Vagina (tissue), 2 donors: ENCODE results near the gene CNTNAP5. TPM values are rescaled to one million over a fixed set of nuclear protein-coding genes. Genes with fewer than 3 reads are reported as not detected.

Experiments used
- DNase-seq, 2 donors: peaks; one replicate each; pipeline ENCODE4 v3.0.0-alpha.2; 2017; ENCODE audit errors: extremely low spot score in 2 of 2
- H3K27ac ChIP-seq: fragments of 200-600 bp; sonication (generic); one replicate; pipeline ENCODE4 v1.5.1; 2019
- H3K27me3 ChIP-seq: fragments of 200-600 bp; sonication (generic); one replicate; pipeline ENCODE4 v1.5.1; 2019
- H3K36me3 ChIP-seq, 2 donors: fragments of 200-600 bp; sonication (generic); one replicate each; pipeline ENCODE4 v1.5.1; 2017 to 2019
- H3K4me1 ChIP-seq: fragments of 200-600 bp; sonication (generic); one replicate; pipeline ENCODE4 v1.5.1; 2019
- H3K4me3 ChIP-seq, 2 donors: fragments of 200-600 bp; sonication (generic); 1 replicate in 1 of 2; 2 replicates in 1 of 2; pipeline ENCODE4 v1.5.1; 2016 to 2019
- H3K9me3 ChIP-seq: fragments of 200-600 bp; sonication (generic); one replicate; pipeline ENCODE4 v1.5.1; 2019
- POLR2A ChIP-seq, 2 donors: fragments of 450-650 bp; IDR thresholded peaks; one replicate each; pipeline ENCODE4 v1.6.1; 2017; ENCODE audit warnings: antibody characterized with exemption in 2 of 2, mild to moderate bottlenecking in 2 of 2, moderate library complexity in 2 of 2
- POLR2AphosphoS5 ChIP-seq, 2 donors: sonication (generic); formaldehyde crosslinking; IDR thresholded peaks; one replicate each; pipeline ENCODE4 v1.9.0; 2017; ENCODE audit warnings: antibody characterized with exemption in 2 of 2, mild to moderate bottlenecking in 2 of 2, low read depth in 1 of 2; ENCODE audit not compliant: insufficient read depth in 1 of 2
- intact Hi-C: fragments of 100-400 bp; cut with DNase I; formaldehyde crosslinking; loops from one replicate; pipeline ENCODE4 v1.15.1; 2023
- total RNA-seq: library from RNA; depleted of rRNA; stranded (reverse); fragments of >200 nt; gene quantifications from one replicate; pipeline ENCODE4 v1.2.3, GENCODE V29; 2016
- TF ChIP-seq, protein P1 (sequence below), 3 experiments: fragments of 450-650 bp in 2 of 3; fragments of 200-600 bp in 1 of 3; sonication (generic) in 1 of 3; IDR thresholded peaks; one replicate each; pipeline ENCODE4 v1.5.1; 2017 to 2019; ENCODE audit warnings: antibody characterized with exemption in 3 of 3, mild to moderate bottlenecking in 2 of 3, moderate library complexity in 2 of 3

Gene CNTNAP5
- total RNA-seq, 1 donor from 2014 or later: not detected

DNA sequence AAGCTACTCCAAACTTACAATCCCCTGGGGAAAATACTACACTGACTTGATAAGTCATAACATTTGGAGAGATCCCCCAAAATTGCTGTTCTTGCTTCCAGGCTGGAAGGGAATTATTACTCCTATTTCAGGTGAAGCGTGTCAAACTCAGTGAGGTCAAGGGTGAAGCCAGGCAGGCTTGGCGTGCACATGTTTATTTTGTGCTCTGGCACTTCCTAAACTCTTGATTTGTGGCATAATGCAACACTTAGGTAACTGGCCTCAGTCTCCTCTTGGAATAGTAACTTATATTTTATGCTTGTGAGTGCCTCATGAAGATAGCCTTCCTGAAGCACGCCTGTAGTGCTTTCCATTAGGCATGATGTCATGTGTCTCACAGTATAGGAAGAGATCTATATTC, 751.2 kb downstream of the CNTNAP5 start:
- H3K4me3 ChIP-seq: no peak overlapping the region
- no peak for DNase-seq
- no peak for TF ChIP-seq POLR2A (IDR thresholded peaks at IDR 0.05)
- TF ChIP-seq POLR2AphosphoS5 (IDR thresholded peaks at IDR 0.05; ENCODE audit: insufficient read depth in 1 of 2, low read depth in 1 of 2): no peak
- TF ChIP-seq, protein P1, sequence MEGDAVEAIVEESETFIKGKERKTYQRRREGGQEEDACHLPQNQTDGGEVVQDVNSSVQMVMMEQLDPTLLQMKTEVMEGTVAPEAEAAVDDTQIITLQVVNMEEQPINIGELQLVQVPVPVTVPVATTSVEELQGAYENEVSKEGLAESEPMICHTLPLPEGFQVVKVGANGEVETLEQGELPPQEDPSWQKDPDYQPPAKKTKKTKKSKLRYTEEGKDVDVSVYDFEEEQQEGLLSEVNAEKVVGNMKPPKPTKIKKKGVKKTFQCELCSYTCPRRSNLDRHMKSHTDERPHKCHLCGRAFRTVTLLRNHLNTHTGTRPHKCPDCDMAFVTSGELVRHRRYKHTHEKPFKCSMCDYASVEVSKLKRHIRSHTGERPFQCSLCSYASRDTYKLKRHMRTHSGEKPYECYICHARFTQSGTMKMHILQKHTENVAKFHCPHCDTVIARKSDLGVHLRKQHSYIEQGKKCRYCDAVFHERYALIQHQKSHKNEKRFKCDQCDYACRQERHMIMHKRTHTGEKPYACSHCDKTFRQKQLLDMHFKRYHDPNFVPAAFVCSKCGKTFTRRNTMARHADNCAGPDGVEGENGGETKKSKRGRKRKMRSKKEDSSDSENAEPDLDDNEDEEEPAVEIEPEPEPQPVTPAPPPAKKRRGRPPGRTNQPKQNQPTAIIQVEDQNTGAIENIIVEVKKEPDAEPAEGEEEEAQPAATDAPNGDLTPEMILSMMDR (IDR thresholded peaks at IDR 0.05): no peak
- no peaks in the 10 kb centered on the region for H3K27me3 ChIP-seq
- no peaks in the 10 kb centered on the region for H3K36me3 ChIP-seq
- H3K4me1 ChIP-seq: no peaks in the 10 kb centered on the region
- H3K9me3 ChIP-seq: no peaks in the 10 kb centered on the region
- no peak overlapping the region for H3K27ac ChIP-seq
- intact Hi-C loops: no loop called here

DNA sequence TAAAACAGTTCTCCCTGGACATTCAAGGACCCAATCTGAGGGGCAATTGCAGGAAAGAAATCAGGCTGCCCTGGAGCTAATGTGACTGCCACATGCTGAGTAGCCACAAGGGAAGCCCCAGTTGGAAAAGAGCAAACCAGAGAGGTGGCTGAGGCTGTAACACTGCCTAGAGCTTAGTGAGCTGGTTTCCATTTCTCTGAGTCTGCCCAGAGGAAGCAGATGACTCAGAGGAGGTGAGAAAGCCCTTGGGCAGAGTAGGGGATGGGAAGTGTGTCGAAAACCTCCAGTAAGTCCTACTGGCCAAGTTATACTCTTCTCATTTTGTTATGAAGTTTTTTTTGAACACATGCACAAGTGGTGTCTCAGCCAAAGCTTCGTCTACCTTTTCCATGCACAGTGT, 753.0 kb downstream of the CNTNAP5 start:
- Histone ChIP-seq H3K27ac (no peak overlapping the region), H3K27me3 (no peaks in the 10 kb centered on the region), H3K4me1 (no peaks in the 10 kb centered on the region), H3K36me3 (no peaks in the 10 kb centered on the region), H3K4me3 (no peak overlapping the region), H3K9me3 (no peaks in the 10 kb centered on the region)
- TF ChIP-seq, protein P1 (IDR thresholded peaks at IDR 0.05): no peak
- TF ChIP-seq POLR2A (IDR thresholded peaks at IDR 0.05): no peak
- no peak for TF ChIP-seq POLR2AphosphoS5 (IDR thresholded peaks at IDR 0.05; ENCODE audit: insufficient read depth in 1 of 2, low read depth in 1 of 2)
- intact Hi-C loops: no loop called here
- no peak for DNase-seq

DNA sequence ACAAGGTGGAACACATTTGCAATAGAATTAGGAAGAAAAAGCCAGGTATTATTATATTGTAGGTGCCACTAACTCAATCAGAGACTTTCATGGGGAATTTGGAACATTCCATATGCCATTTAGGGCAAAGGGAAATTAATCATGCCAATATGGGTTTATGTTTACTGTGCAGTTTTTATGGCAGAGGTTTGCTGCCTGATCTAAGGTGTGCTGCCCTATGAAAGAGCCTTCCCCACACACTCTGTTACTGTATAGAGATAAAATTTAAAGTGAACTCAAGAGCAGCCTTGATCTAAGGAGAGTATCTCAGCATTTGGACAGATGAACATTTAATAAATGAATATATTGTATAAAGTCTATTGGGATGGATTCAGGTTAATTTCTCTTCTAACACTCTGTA, 771.6 kb downstream of the CNTNAP5 start:
- TF ChIP-seq, protein P1 (IDR thresholded peaks at IDR 0.05): no peak
- TF ChIP-seq POLR2AphosphoS5 (IDR thresholded peaks at IDR 0.05; ENCODE audit: insufficient read depth in 1 of 2, low read depth in 1 of 2) (no peak), POLR2A (IDR thresholded peaks at IDR 0.05) (no peak)
- no peaks in the 10 kb centered on the region for H3K27me3 ChIP-seq
- DNase-seq: no peak
- no peaks in the 10 kb centered on the region for H3K36me3 ChIP-seq
- intact Hi-C loops: no loop called here
- no peaks in the 10 kb centered on the region for H3K4me1 ChIP-seq
- no peak overlapping the region for H3K27ac ChIP-seq
- no peaks in the 10 kb centered on the region for H3K9me3 ChIP-seq
- no peak overlapping the region for H3K4me3 ChIP-seq

DNA sequence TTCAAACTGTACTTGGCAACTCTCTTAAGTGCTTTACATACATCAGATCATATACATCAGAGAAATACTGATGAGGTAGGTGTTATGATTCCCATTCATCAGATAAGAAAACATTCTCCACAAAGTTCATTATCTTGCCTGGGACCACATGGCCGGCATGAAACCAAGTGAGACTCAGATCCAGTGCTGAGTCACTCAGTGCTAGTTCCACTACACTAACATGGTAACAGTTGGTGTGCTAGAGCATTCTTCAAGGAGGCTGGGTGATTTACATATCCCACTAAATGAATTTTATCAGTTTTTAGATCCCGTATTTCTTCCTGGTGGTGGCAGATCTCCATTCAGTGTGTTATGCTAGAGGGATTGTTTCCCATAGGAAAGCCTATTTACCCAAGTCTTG, 772.0 kb downstream of the CNTNAP5 start:
- Histone ChIP-seq H3K9me3 (no peaks in the 10 kb centered on the region), H3K4me1 (no peaks in the 10 kb centered on the region)
- no peak for TF ChIP-seq POLR2AphosphoS5 (IDR thresholded peaks at IDR 0.05; ENCODE audit: insufficient read depth in 1 of 2, low read depth in 1 of 2)
- TF ChIP-seq POLR2A (IDR thresholded peaks at IDR 0.05): no peak
- TF ChIP-seq, protein P1 (IDR thresholded peaks at IDR 0.05): no peak

DNA sequence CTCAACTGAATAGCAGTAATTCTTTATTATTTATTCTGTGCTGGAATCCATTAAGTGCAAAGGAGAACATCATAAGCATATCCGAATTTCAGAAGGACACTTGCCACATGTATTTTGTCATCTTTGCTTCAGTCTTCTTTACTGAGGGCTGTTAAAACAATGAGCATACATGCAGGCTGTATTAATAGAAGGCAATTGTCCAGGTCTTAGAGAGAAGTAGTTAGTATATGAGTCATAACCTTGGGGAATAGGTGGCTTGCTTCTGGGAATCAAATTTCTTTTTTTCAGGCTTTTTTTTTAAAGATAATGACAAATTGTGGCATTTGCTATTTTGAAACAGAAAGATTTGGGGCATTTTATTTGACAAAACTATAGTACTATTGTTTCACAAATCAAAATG, 773.5 kb downstream of the CNTNAP5 start:
- H3K4me1 ChIP-seq: no peaks in the 10 kb centered on the region
- H3K9me3 ChIP-seq: no peaks in the 10 kb centered on the region
- TF ChIP-seq, protein P1 (IDR thresholded peaks at IDR 0.05): no peak
- no peak for TF ChIP-seq POLR2A (IDR thresholded peaks at IDR 0.05)
- no peak for TF ChIP-seq POLR2AphosphoS5 (IDR thresholded peaks at IDR 0.05; ENCODE audit: insufficient read depth in 1 of 2, low read depth in 1 of 2)
- H3K4me3 ChIP-seq: no peak overlapping the region
- DNase-seq: no peak
- intact Hi-C loops: no loop called here
- no peaks in the 10 kb centered on the region for H3K36me3 ChIP-seq
- H3K27ac ChIP-seq: no peak overlapping the region
- H3K27me3 ChIP-seq: no peaks in the 10 kb centered on the region

More for the DNA sequence above, 772.0 kb downstream of the CNTNAP5 start:
- Histone ChIP-seq H3K36me3 (no peaks in the 10 kb centered on the region), H3K4me3 (no peak overlapping the region), H3K27ac (no peak overlapping the region), H3K27me3 (no peaks in the 10 kb centered on the region)
- intact Hi-C loops: no loop called here
- no peak for DNase-seq
